Stimulated activated naive CD8-positive, alpha-beta T cell treated with anti-CD3 and anti-CD28 coated beads, Interleukin-15, Interleukin-2, amounts not matched to agents 100 ng/mL and 50 ng/mL, for 24 hours (primary cell): ENCODE measurements around the gene MRPL11.
"Not testable (repeated sequence)": the region's sequence is repeated elsewhere in the genome, so short reads cannot be mapped to it uniquely, and the experiment has no call there.

ENCODE experiments used
- H3K27ac Mint-ChIP-seq: one replicate; pipeline ENCODE4 v1.8.0; 2021; ENCODE audit warnings: mild to moderate bottlenecking, mixed read lengths
- H3K27me3 Mint-ChIP-seq: one replicate; pipeline ENCODE4 v1.8.0; 2021; ENCODE audit warnings: mixed read lengths
- H3K36me3 Mint-ChIP-seq: one replicate; pipeline ENCODE4 v1.8.0; 2021; ENCODE audit warnings: low read depth, mixed read lengths
- H3K4me1 Mint-ChIP-seq: one replicate; pipeline ENCODE4 v1.8.0; 2021; ENCODE audit warnings: low read depth, mixed read lengths
- H3K4me3 Mint-ChIP-seq: one replicate; pipeline ENCODE4 v1.8.0; 2021; ENCODE audit warnings: mild to moderate bottlenecking, mixed read lengths
- H3K9me3 Mint-ChIP-seq: one replicate; pipeline ENCODE4 v1.8.0; 2021; ENCODE audit warnings: mixed read lengths

The MRPL11 gene

GRCh38 chr11:66457826-66458225 lies 19.2 kb upstream of the MRPL11 start:
- peaks cover 4% of the 10 kb centered on the region for H3K36me3 Mint-ChIP-seq
- no peak overlapping the region for H3K4me3 Mint-ChIP-seq
- H3K4me1 Mint-ChIP-seq: peaks cover 46% of the 10 kb centered on the region
- H3K9me3 Mint-ChIP-seq: peaks cover 8% of the 10 kb centered on the region
- peak overlapping the region; percentile 68 for H3K27ac Mint-ChIP-seq
- no peaks in the 10 kb centered on the region for H3K27me3 Mint-ChIP-seq

- H3K27me3 Mint-ChIP-seq: peaks cover 4% of the 10 kb centered on the region
- H3K27ac Mint-ChIP-seq: peak overlapping the region; percentile 67
- H3K36me3 Mint-ChIP-seq: no peaks in the 10 kb centered on the region
- no peaks in the 10 kb centered on the region for H3K9me3 Mint-ChIP-seq
- H3K4me3 Mint-ChIP-seq: no peak overlapping the region
- H3K4me1 Mint-ChIP-seq: peaks cover 42% of the 10 kb centered on the region
Measured at GRCh38 chr11:66454828-66455227, 16.2 kb upstream of the MRPL11 start.

- peaks cover 36% of the 10 kb centered on the region for H3K4me1 Mint-ChIP-seq
- peaks cover 4% of the 10 kb centered on the region for H3K27me3 Mint-ChIP-seq
- no peaks in the 10 kb centered on the region for H3K9me3 Mint-ChIP-seq
- no peaks in the 10 kb centered on the region for H3K36me3 Mint-ChIP-seq
- H3K4me3 Mint-ChIP-seq: no peak overlapping the region
- peak overlapping the region; percentile 15 for H3K27ac Mint-ChIP-seq
Measured at GRCh38 chr11:66454247-66454646, 15.6 kb upstream of the MRPL11 start.

GRCh38 chr11:66451663-66452062 lies 13.0 kb upstream of the MRPL11 start:
- Mint-ChIP-seq H3K4me1 (peaks cover 24% of the 10 kb centered on the region), H3K27me3 (peaks cover 4% of the 10 kb centered on the region), H3K4me3 (no peak overlapping the region), H3K36me3 (no peaks in the 10 kb centered on the region), H3K27ac (no peak overlapping the region), H3K9me3 (no peaks in the 10 kb centered on the region)

GRCh38 chr11:66450560-66450959 lies 11.9 kb upstream of the MRPL11 start:
- Mint-ChIP-seq H3K4me3 (no peak overlapping the region), H3K4me1 (peaks cover 24% of the 10 kb centered on the region), H3K36me3 (no peaks in the 10 kb centered on the region), H3K27me3 (peaks cover 4% of the 10 kb centered on the region), H3K27ac (no peak overlapping the region), H3K9me3 (no peaks in the 10 kb centered on the region)

GRCh38 chr11:66448523-66448922 lies 9.9 kb upstream of the MRPL11 start:
- H3K4me1 Mint-ChIP-seq: peaks cover 6% of the 10 kb centered on the region
- H3K9me3 Mint-ChIP-seq: peaks cover 4% of the 10 kb centered on the region
- no peak overlapping the region for H3K4me3 Mint-ChIP-seq
- no peak overlapping the region for H3K27ac Mint-ChIP-seq
- peaks cover 4% of the 10 kb centered on the region for H3K27me3 Mint-ChIP-seq
- H3K36me3 Mint-ChIP-seq: no peaks in the 10 kb centered on the region

- Mint-ChIP-seq H3K4me1 (peaks cover 6% of the 10 kb centered on the region), H3K27me3 (peaks cover 3% of the 10 kb centered on the region)
Measured at GRCh38 chr11:66447012-66447411, 8.4 kb upstream of the MRPL11 start.

GRCh38 chr11:66443602-66444001 lies 5.0 kb upstream of the MRPL11 start:
- Mint-ChIP-seq H3K4me3 (no peak overlapping the region), H3K36me3 (peaks cover 6% of the 10 kb centered on the region), H3K4me1 (peaks cover 8% of the 10 kb centered on the region), H3K27me3 (peaks cover 3% of the 10 kb centered on the region), H3K9me3 (peaks cover 12% of the 10 kb centered on the region), H3K27ac (no peak overlapping the region)

More at GRCh38 chr11:66447012-66447411, 8.4 kb upstream of the MRPL11 start:
- no peak overlapping the region for H3K4me3 Mint-ChIP-seq
- peaks cover 12% of the 10 kb centered on the region for H3K9me3 Mint-ChIP-seq
- H3K36me3 Mint-ChIP-seq: peaks cover 6% of the 10 kb centered on the region
- H3K27ac Mint-ChIP-seq: no peak overlapping the region

- not testable (repeated sequence) for H3K27me3 Mint-ChIP-seq
Measured at GRCh38 chr11:66440940-66441282, 2.3 kb upstream of the MRPL11 start.

GRCh38 chr11:66440101-66440939 lies 1.7 kb upstream of the MRPL11 start:
- not testable (repeated sequence) for H3K27me3 Mint-ChIP-seq, H3K27ac Mint-ChIP-seq, H3K4me3 Mint-ChIP-seq
- peaks cover 20% of the 10 kb centered on the region for H3K4me1 Mint-ChIP-seq
- H3K36me3 Mint-ChIP-seq: peaks cover 20% of the 10 kb centered on the region
- peaks cover 12% of the 10 kb centered on the region for H3K9me3 Mint-ChIP-seq

More at GRCh38 chr11:66440940-66441282, 2.3 kb upstream of the MRPL11 start:
- H3K4me1 Mint-ChIP-seq: peaks cover 20% of the 10 kb centered on the region
- not testable (repeated sequence) for H3K4me3 Mint-ChIP-seq, H3K27ac Mint-ChIP-seq
- peaks cover 17% of the 10 kb centered on the region for H3K36me3 Mint-ChIP-seq
- H3K9me3 Mint-ChIP-seq: peaks cover 12% of the 10 kb centered on the region

GRCh38 chr11:66437979-66438503 lies 607 bp downstream of the MRPL11 start:
- peaks cover 3% of the 10 kb centered on the region for H3K9me3 Mint-ChIP-seq
- no peaks in the 10 kb centered on the region for H3K27me3 Mint-ChIP-seq
- peak overlapping the region; percentile 98 for H3K4me3 Mint-ChIP-seq
- H3K36me3 Mint-ChIP-seq: peaks cover 23% of the 10 kb centered on the region
- peak overlapping the region; percentile 98 for H3K27ac Mint-ChIP-seq
- H3K4me1 Mint-ChIP-seq: peaks cover 20% of the 10 kb centered on the region

GRCh38 chr11:66432597-66432996 lies 6.1 kb downstream of the MRPL11 start:
- peaks cover 54% of the 10 kb centered on the region for H3K36me3 Mint-ChIP-seq
- H3K4me3 Mint-ChIP-seq: no peak overlapping the region
- peaks cover 14% of the 10 kb centered on the region for H3K4me1 Mint-ChIP-seq
- H3K27me3 Mint-ChIP-seq: no peaks in the 10 kb centered on the region
- H3K27ac Mint-ChIP-seq: no peak overlapping the region
- no peaks in the 10 kb centered on the region for H3K9me3 Mint-ChIP-seq

- H3K27ac Mint-ChIP-seq, H3K27me3 Mint-ChIP-seq, H3K4me1 Mint-ChIP-seq, H3K4me3 Mint-ChIP-seq, H3K9me3 Mint-ChIP-seq: not testable (repeated sequence)
- H3K36me3 Mint-ChIP-seq: peaks cover 54% of the 10 kb centered on the region
Measured at GRCh38 chr11:66431871-66432329, 6.7 kb downstream of the MRPL11 start.

GRCh38 chr11:66431287-66431686 lies 7.4 kb downstream of the MRPL11 start:
- not testable (repeated sequence) for H3K4me3 Mint-ChIP-seq, H3K27me3 Mint-ChIP-seq, H3K4me1 Mint-ChIP-seq, H3K9me3 Mint-ChIP-seq
- Mint-ChIP-seq H3K36me3 (peaks cover 48% of the 10 kb centered on the region), H3K27ac (peak overlapping the region; percentile 15)

- no peak overlapping the region for H3K4me3 Mint-ChIP-seq
- H3K9me3 Mint-ChIP-seq: no peaks in the 10 kb centered on the region
- H3K4me1 Mint-ChIP-seq: peaks cover 3% of the 10 kb centered on the region
- H3K36me3 Mint-ChIP-seq: peaks cover 38% of the 10 kb centered on the region
- no peaks in the 10 kb centered on the region for H3K27me3 Mint-ChIP-seq
- H3K27ac Mint-ChIP-seq: no peak overlapping the region
Measured at GRCh38 chr11:66429983-66430602, 8.6 kb downstream of the MRPL11 start.
